HepG2 (cell line): ENCODE results near the gene ADGRG4.

ENCODE experiments used
- POLR2AphosphoS5 ChIP-seq: IDR thresholded peaks from 2 replicates; pipeline ENCODE4 v1.6.1; 2012; ENCODE audit warnings: low read depth, low read length
- U2AF1 ChIP-seq: fragments of 200-400 bp; formaldehyde crosslinking; optimal IDR thresholded peaks from 2 replicates; pipeline ENCODE3; 2017; ENCODE audit warnings: mild to moderate bottlenecking, low read depth, low read length
- ZNF142 ChIP-seq: sonication (generic); formaldehyde crosslinking; IDR thresholded peaks from 2 replicates; pipeline ENCODE4 v1.4.0; 2020; ENCODE audit warnings: missing genetic modification reagents
- ZNF550 ChIP-seq: sonication (generic); formaldehyde crosslinking; IDR thresholded peaks from 2 replicates; pipeline ENCODE4 v1.4.0; 2020; ENCODE audit warnings: mild to moderate bottlenecking, missing genetic modification reagents, borderline replicate concordance

GRCh38 chrX:136417806-136418205, 117.0 kb downstream of the ADGRG4 start:
- TF ChIP-seq ZNF142 (CRISPR knock-in tag), result no peak
- TF ChIP-seq ZNF550 (CRISPR knock-in tag), result no peak
- TF ChIP-seq POLR2AphosphoS5, result no peak
- no peak for TF ChIP-seq U2AF1
